ENCODE data around the gene CPEB2.

CPEB2 gene

GRCh38 chr4:15117270-15117946 is 115.1 kb downstream of the CPEB2 start:
- no peak for DNase-seq (ENCODE audit: low read depth)

GRCh38 chr4:15118292-15118691 is 116.0 kb downstream of the CPEB2 start:
- no peak for DNase-seq (ENCODE audit: low read depth)

Data from fibroblast of gingiva (primary cell).